PC-9 (cell line): Measurements from ENCODE around the gene GPR17. TPM values are rescaled to one million over a fixed set of nuclear protein-coding genes. Genes with fewer than 3 reads are reported as not detected.
A peak's percentile ranks its signal among the peaks of the same experiment; 100 is the strongest.

Source experiments
- BruUV-seq: library from RNA; stranded (reverse); fragments of 400-500 nt; replicated peaks from 2 replicates; lab custom pipeline; 2021; lab: Mats Ljungman, UMichigan
- CTCF ChIA-PET: fragments of 300-600 bp; sonication (Branson Sonifier 250); formaldehyde crosslinking; loops from one replicate; lab custom pipeline; 2022; ENCODE audit warnings: antibody characterized with exemption; lab: Charles Lee
- POLR2A ChIA-PET: fragments of 300-600 bp; sonication (Branson Sonifier 250); formaldehyde crosslinking; loops from one replicate; lab custom pipeline; 2022; ENCODE audit warnings: antibody characterized with exemption; ENCODE audit not compliant: unreplicated experiment; lab: Charles Lee
- DNase-seq, 2 experiments: peaks; one replicate each; pipeline versions ENCODE4 v3.0.0 to v3.0.0-alpha.2; 2015 to 2022; ENCODE audit warnings: mixed read lengths in 1 of 2
- H2AFZ ChIP-seq: fragments of 200-600 bp; sonication (generic); 2 replicates; pipeline ENCODE4 v1.8.1; 2017; ENCODE audit warnings: antibody characterized with exemption
- H3F3A ChIP-seq: fragments of 200-600 bp; sonication (generic); 2 replicates; pipeline ENCODE4 v1.8.1; 2017; ENCODE audit warnings: antibody characterized with exemption, mild to moderate bottlenecking, low read depth; ENCODE audit not compliant: insufficient read depth
- H3K27ac ChIP-seq: fragments of 200-600 bp; sonication (generic); 2 replicates; pipeline ENCODE4 v1.6.1; 2016; ENCODE audit warnings: mixed run types
- H3K27me3 ChIP-seq: fragments of 200-600 bp; sonication (generic); 2 replicates; pipeline ENCODE4 v1.6.1; 2016; ENCODE audit warnings: low read depth, mixed run types; ENCODE audit not compliant: insufficient read depth
- H3K36me3 ChIP-seq: fragments of 200-600 bp; sonication (generic); 2 replicates; pipeline ENCODE4 v1.6.1; 2016; ENCODE audit warnings: low read depth, mixed run types
- H3K4me1 ChIP-seq: fragments of 200-600 bp; sonication (generic); replicated peaks from 2 replicates; pipeline ENCODE4 v1.6.1; 2016; ENCODE audit warnings: mixed run types; ENCODE audit not compliant: insufficient read depth
- H3K4me2 ChIP-seq: fragments of 200-600 bp; sonication (generic); 2 replicates; pipeline ENCODE4 v1.6.1; 2017; ENCODE audit warnings: mixed run types
- H3K4me3 ChIP-seq: fragments of 200-600 bp; sonication (generic); 2 replicates; pipeline ENCODE4 v1.6.1; 2016; ENCODE audit warnings: mixed run types
- H3K79me2 ChIP-seq: fragments of 200-600 bp; sonication (generic); 2 replicates; pipeline ENCODE4 v1.6.1; 2017; ENCODE audit warnings: low read depth, mixed run types
- H3K9me2 ChIP-seq: fragments of 200-600 bp; sonication (generic); 2 replicates; pipeline ENCODE4 v1.8.1; 2017; ENCODE audit warnings: mild to moderate bottlenecking; ENCODE audit not compliant: insufficient read depth
- H3K9me3 ChIP-seq: fragments of 200-600 bp; sonication (generic); 2 replicates; pipeline ENCODE4 v1.8.1; 2016; ENCODE audit warnings: low read depth; ENCODE audit not compliant: insufficient read depth
- H4K20me1 ChIP-seq: fragments of 200-600 bp; sonication (generic); 2 replicates; pipeline ENCODE4 v1.8.1; 2017; ENCODE audit not compliant: insufficient read depth
- CTCF ChIP-seq: fragments of 200-600 bp; sonication (generic); conservative IDR thresholded peaks from 2 replicates; pipeline ENCODE4 v1.6.1; 2017; ENCODE audit warnings: mixed run types, antibody characterized with exemption, mild to moderate bottlenecking, moderate library complexity
- EZH2 ChIP-seq: fragments of 200-600 bp; sonication (generic); IDR thresholded peaks from 2 replicates; pipeline ENCODE4 v1.8.0; 2017; ENCODE audit warnings: antibody characterized with exemption, low read depth
- intact Hi-C: fragments of 100-400 bp; cut with micrococcal nuclease; formaldehyde crosslinking; loops from one replicate; pipeline ENCODE4 v1.10.0; 2022; ENCODE audit not compliant: unreplicated experiment
- total RNA-seq: library from RNA; stranded (reverse); gene quantifications from 2 replicates; pipeline ENCODE4 v1.2.3, GENCODE V29; 2021

The GPR17 gene
- total RNA-seq, 1 experiment from 2014 or later = not detected

GRCh38 chr2:127639111-127639474 lies 6.9 kb upstream of the GPR17 start:
- no peaks in the 10 kb centered on the region for H3K36me3 ChIP-seq
- peaks cover 25% of the 10 kb centered on the region for H3K4me1 ChIP-seq
- no peaks in the 10 kb centered on the region for H3K9me3 ChIP-seq
- intact Hi-C loops = no loop called here
- POLR2A ChIA-PET = no interaction called here
- H3K27me3 ChIP-seq = no peaks in the 10 kb centered on the region
- CTCF ChIA-PET = no interaction called here
- H3K4me2 ChIP-seq = no peak overlapping the region
- H3F3A ChIP-seq = peaks cover 11% of the 10 kb centered on the region; the same call in 1 of the 2 replicates
- no peak for DNase-seq
- no peak overlapping the region for H3K4me3 ChIP-seq
- no peaks in the 10 kb centered on the region for H3K9me2 ChIP-seq
- no TSS peak for BruUV-seq
- no peak for TF ChIP-seq CTCF
- no peak for TF ChIP-seq EZH2
- H2AFZ ChIP-seq = no peak overlapping the region
- H3K27ac ChIP-seq = peak overlapping the region; percentile 74
- no peaks in the 10 kb centered on the region for H3K79me2 ChIP-seq
- H4K20me1 ChIP-seq = no peaks in the 10 kb centered on the region

- Histone ChIP-seq H3K4me2 (no peak overlapping the region), H3K9me2 (no peaks in the 10 kb centered on the region), H3K36me3 (no peaks in the 10 kb centered on the region), H2AFZ (no peak overlapping the region), H3F3A (peaks cover 11% of the 10 kb centered on the region; the same call in 1 of the 2 replicates), H3K79me2 (no peaks in the 10 kb centered on the region), H3K9me3 (no peaks in the 10 kb centered on the region), H3K4me3 (no peak overlapping the region), H4K20me1 (no peaks in the 10 kb centered on the region), H3K27me3 (no peaks in the 10 kb centered on the region), H3K4me1 (peaks cover 25% of the 10 kb centered on the region), H3K27ac (no peak overlapping the region)
- POLR2A ChIA-PET = no interaction called here
- intact Hi-C loops = loop anchor here (10.0 kb wide), 1 partner anchor 316 kb away; no protein-coding TSS in a partner anchor
- DNase-seq = no peak
- no TSS peak for BruUV-seq
- TF ChIP-seq EZH2 (no peak), CTCF (peak; percentile 45; the same call in 1 of the 2 replicates)
- CTCF ChIA-PET = no interaction called here
Measured at GRCh38 chr2:127640082-127641072, 5.6 kb upstream of the GPR17 start.

GRCh38 chr2:127641133-127641532 lies 4.8 kb upstream of the GPR17 start:
- no TSS peak for BruUV-seq
- Histone ChIP-seq H2AFZ (no peak overlapping the region), H3K27me3 (no peaks in the 10 kb centered on the region), H3K79me2 (no peaks in the 10 kb centered on the region), H3K4me3 (no peak overlapping the region), H4K20me1 (no peaks in the 10 kb centered on the region), H3K27ac (no peak overlapping the region), H3F3A (peaks cover 11% of the 10 kb centered on the region; the same call in 1 of the 2 replicates), H3K9me2 (no peaks in the 10 kb centered on the region), H3K4me1 (peaks cover 25% of the 10 kb centered on the region), H3K9me3 (no peaks in the 10 kb centered on the region), H3K4me2 (no peak overlapping the region), H3K36me3 (no peaks in the 10 kb centered on the region)
- CTCF ChIA-PET = no interaction called here
- intact Hi-C loops = loop anchor here (10.0 kb wide), 1 partner anchor 316 kb away; no protein-coding TSS in a partner anchor
- TF ChIP-seq CTCF (no peak), EZH2 (no peak)
- no peak for DNase-seq
- POLR2A ChIA-PET = interaction anchor here (0.6 kb wide), 1 partner anchor 39 kb away, joined by 6 read pairs; no protein-coding TSS in a partner anchor
